Muscle of leg (tissue), 11 donors: ENCODE data around the gene AGAP1. TPM values are rescaled to one million over a fixed set of nuclear protein-coding genes. Genes with fewer than 3 reads are reported as not detected.

Source experiments
- DNase-seq: peaks from one replicate; pipeline ENCODE4 v3.0.0; 2013
- H3K27ac ChIP-seq: one replicate; pipeline ENCODE4 v1.5.1; 2013; ENCODE audit warnings: mild to moderate bottlenecking, low read length, control low read depth
- H3K27me3 ChIP-seq: one replicate; pipeline ENCODE4 v1.6.1; 2013; ENCODE audit warnings: low read length; ENCODE audit not compliant: control insufficient read depth, insufficient read depth
- H3K36me3 ChIP-seq: one replicate; pipeline ENCODE4 v1.6.1; 2013; ENCODE audit warnings: low read length; ENCODE audit not compliant: control insufficient read depth, insufficient read depth
- H3K4me1 ChIP-seq: one replicate; pipeline ENCODE4 v1.6.1; 2013; ENCODE audit warnings: low read length; ENCODE audit not compliant: control insufficient read depth, insufficient read depth
- H3K4me3 ChIP-seq: one replicate; pipeline ENCODE4 v1.5.1; 2013; ENCODE audit warnings: low read length, control low read depth
- H3K9me3 ChIP-seq: replicated peaks from 2 replicates; pipeline ENCODE4 v1.6.1; 2013; ENCODE audit warnings: low read depth, low read length; ENCODE audit not compliant: control insufficient read depth
- WGBS: methylation state at CpG from one replicate; pipeline ENCODE4 v1.1.5; 2013; ENCODE audit warnings: missing lambda C conversion rate; ENCODE audit not compliant: insufficient coverage; 5-methylcytosine and 5-hydroxymethylcytosine counted together
- polyA plus RNA-seq, 8 donors: library from polyadenylated mRNA; unstranded; fragments of 120-200 nt; gene quantifications; one replicate each; pipeline versions ENCODE4 v1.2.1 to v1.2.3, GENCODE V29; 2013; ENCODE audit warnings: inconsistent platforms in 1 of 8, low replicate concordance in 1 of 8; ENCODE audit not compliant: insufficient read length in 8 of 8, insufficient read depth in 1 of 8
- total RNA-seq: library from RNA; stranded (reverse); fragments of 120-200 nt; gene quantifications from one replicate; pipeline ENCODE4 v1.2.4, GENCODE V29; 2013

Gene AGAP1
- total and polyA plus RNA-seq, 9 donors = 19.1 to 32.0 (median 26.8) TPM

DNA sequence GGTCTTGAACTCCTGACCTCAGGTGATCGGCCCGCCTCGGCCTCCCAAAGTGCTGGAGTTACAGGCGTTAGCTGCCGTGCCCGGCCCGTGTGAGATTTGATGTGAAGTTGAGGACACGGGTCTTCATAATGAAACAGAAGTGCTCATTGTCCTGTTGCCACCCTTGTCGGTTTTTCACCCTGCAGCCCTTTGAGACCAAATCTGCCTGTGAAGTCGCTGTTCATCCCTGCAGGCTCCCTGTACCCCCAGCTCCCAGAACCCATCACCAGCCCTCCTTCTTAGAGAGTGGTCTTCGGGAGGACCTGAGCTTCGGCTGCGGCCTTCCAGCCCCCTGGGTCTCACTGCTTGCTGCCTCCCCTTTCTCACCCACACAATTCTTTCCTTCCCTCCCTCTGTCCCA, 349.1 kb downstream of the AGAP1 start:
- Histone ChIP-seq H3K36me3 (no peaks in the 10 kb centered on the region), H3K27me3 (no peaks in the 10 kb centered on the region), H3K4me3 (no peak overlapping the region), H3K4me1 (no peaks in the 10 kb centered on the region), H3K9me3 (no peaks in the 10 kb centered on the region), H3K27ac (no peak overlapping the region)
- no peak for DNase-seq
- 95% methylated on average over 9 of the region's 13 CpGs for WGBS

DNA sequence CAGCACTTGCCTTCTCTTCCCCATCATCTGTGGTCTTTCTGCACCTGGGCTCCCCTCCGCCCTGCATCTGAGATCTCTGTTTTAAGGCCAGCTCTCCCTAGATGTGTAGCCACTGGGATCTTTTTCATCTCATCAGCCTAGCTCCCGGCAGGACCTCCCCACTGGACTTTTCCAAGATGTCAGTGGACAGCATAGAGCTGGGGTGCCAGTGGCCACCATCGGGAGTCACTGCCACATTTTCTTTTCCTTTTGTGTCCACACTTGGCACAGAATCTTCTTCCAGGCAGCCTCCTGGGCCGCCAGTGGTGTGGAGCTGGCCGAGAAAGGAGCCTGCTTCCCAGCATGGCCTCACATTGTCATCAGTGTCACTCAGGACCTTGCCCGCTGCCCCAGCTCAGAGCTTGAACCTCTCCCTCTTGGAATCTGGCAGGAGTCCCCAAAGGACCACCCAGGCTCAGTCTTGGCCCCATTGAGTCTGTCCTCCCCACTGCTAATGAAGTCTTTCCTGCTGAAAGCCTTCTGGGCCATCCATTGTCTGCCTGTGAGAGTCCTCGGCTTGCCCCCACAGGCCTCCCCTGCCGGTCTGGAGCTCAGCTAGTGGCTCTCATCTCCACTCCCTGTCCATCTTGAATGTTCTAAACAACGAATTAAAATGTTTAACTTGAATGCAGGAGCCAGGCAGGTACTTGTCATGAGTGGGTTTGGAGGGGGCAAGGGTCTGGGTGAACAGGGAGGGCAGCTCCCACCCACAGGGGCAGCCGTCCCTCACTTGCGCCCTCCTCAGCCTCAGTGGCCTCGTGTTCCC, 349.9 kb downstream of the AGAP1 start:
- H3K27me3 ChIP-seq = no peaks in the 10 kb centered on the region
- no peak overlapping the region for H3K27ac ChIP-seq
- H3K9me3 ChIP-seq = no peaks in the 10 kb centered on the region
- DNase-seq = no peak
- H3K36me3 ChIP-seq = no peaks in the 10 kb centered on the region
- 81% methylated on average over 9 of the region's 12 CpGs for WGBS
- H3K4me1 ChIP-seq = no peaks in the 10 kb centered on the region
- H3K4me3 ChIP-seq = no peak overlapping the region

DNA sequence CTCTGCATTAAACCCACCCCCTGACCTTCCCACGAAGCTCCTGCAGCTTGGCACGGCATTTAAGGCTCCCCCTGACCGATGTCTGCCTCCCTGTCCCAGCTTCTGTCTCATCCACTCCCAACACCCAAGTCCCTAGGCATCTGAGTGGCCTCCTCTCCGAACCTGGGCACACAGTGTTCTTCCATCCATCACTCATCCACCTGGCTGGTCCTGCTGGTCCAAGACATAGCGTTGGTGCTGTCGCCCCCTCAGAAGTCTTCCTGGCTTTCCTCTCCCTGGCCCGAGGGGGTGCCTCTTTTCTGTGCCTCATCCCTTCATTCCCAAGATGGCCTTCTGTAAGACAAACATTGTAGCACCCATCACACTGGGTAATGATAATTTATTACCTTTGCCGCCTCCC, 350.7 kb downstream of the AGAP1 start:
- H3K27ac ChIP-seq = no peak overlapping the region
- no peaks in the 10 kb centered on the region for H3K36me3 ChIP-seq
- no peak overlapping the region for H3K4me3 ChIP-seq
- H3K9me3 ChIP-seq = no peaks in the 10 kb centered on the region
- WGBS = 97% methylated on average over 7 of the region's 8 CpGs
- no peaks in the 10 kb centered on the region for H3K4me1 ChIP-seq
- no peak for DNase-seq
- no peaks in the 10 kb centered on the region for H3K27me3 ChIP-seq

DNA sequence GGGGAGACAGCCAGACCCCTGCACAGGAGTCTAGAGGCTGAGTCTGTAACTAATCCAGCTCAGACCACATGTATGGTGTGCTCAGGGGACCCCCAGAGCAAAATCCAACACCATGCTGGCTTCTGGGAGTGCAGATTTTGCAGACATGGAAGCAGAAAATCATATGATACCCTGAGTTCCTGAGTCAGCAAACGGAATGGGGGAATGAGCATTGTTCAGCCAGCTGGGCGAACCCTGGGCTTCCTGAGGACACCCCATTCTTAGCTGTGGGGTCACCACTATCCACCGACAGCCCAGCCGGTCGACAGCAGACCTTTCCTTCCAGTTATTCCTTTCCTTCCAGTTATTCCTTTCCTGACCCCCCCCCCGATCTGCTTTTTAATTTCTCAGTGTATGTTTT, 351.4 kb downstream of the AGAP1 start:
- WGBS = 71% methylated on average over 2 of the region's 6 CpGs
- Histone ChIP-seq H3K4me1 (no peaks in the 10 kb centered on the region), H3K27me3 (no peaks in the 10 kb centered on the region), H3K27ac (no peak overlapping the region), H3K9me3 (no peaks in the 10 kb centered on the region), H3K4me3 (no peak overlapping the region), H3K36me3 (no peaks in the 10 kb centered on the region)
- no peak for DNase-seq

DNA sequence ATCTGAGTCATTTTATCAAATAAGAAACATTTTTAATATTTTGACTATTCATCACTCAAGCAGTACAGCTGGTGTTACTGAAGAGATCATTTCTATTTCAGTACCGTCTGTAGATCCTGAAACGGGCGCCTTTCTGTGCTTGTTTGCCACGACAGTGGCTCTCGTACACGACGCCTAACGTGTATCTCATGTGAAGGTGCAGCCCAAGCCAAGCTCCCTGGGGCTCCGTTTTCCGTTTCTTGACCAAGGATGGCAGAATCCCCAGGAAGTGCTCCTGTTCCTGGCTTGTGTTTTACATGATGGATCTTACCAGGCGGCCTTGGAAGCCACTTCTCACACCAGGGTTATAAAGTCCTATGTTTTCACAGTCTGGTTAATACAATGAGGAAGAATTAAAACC, 353.7 kb downstream of the AGAP1 start:
- Histone ChIP-seq H3K4me1 (no peaks in the 10 kb centered on the region), H3K36me3 (peaks cover 6% of the 10 kb centered on the region), H3K27me3 (no peaks in the 10 kb centered on the region), H3K27ac (no peak overlapping the region), H3K4me3 (no peak overlapping the region), H3K9me3 (no peaks in the 10 kb centered on the region)
- 91% methylated on average over 10 of the region's 11 CpGs for whole genome bisulfite sequencing
- DNase-seq = no peak

DNA sequence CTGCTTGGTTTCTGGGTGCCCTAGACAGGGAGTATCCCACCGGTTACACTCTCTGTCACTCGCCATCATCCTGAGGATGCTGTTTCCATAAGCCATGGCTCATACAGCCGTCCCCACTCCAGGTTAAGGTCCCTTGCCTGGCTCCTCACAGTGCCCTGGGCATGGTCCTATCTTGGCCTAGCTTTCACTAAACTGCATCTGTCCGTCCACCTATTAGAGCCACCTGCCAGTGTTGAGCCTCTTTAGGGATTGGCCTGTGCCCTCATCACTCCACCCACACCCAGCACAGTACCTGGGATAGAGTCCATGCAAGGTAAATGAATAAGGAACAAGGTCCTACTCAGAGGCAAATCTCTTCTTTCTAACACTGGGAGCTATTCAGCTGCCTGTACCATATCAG, 354.2 kb downstream of the AGAP1 start:
- Histone ChIP-seq H3K27me3 (no peaks in the 10 kb centered on the region), H3K27ac (no peak overlapping the region), H3K36me3 (peaks cover 6% of the 10 kb centered on the region), H3K9me3 (no peaks in the 10 kb centered on the region), H3K4me3 (no peak overlapping the region), H3K4me1 (no peaks in the 10 kb centered on the region)
- no peak for DNase-seq
- WGBS = 91% methylated on average over 3 of the region's 4 CpGs

DNA sequence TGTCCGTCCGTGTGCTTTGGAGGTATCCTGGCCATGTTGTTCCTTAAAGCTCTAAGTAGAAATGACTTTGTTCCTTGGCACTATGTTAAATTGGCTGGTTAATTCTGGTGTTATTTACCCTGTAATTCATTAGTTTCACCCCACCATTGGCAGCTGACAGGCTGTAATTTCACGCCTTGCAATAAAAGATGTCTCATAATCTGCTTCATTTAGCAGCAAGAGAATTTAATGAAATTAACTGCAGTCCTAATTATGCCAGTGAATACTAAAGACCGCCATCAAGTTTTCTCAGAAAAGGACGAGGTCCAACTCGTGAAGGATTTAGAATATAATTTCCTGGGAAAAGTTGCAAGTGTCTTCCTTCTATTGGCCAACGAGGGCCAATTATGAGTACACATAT, 355.1 kb downstream of the AGAP1 start:
- peaks cover 6% of the 10 kb centered on the region for H3K36me3 ChIP-seq
- 60% methylated on average over 2 of the region's 7 CpGs for WGBS
- DNase-seq = no peak
- no peak overlapping the region for H3K27ac ChIP-seq
- no peaks in the 10 kb centered on the region for H3K9me3 ChIP-seq
- H3K27me3 ChIP-seq = no peaks in the 10 kb centered on the region
- no peak overlapping the region for H3K4me3 ChIP-seq
- H3K4me1 ChIP-seq = no peaks in the 10 kb centered on the region

DNA sequence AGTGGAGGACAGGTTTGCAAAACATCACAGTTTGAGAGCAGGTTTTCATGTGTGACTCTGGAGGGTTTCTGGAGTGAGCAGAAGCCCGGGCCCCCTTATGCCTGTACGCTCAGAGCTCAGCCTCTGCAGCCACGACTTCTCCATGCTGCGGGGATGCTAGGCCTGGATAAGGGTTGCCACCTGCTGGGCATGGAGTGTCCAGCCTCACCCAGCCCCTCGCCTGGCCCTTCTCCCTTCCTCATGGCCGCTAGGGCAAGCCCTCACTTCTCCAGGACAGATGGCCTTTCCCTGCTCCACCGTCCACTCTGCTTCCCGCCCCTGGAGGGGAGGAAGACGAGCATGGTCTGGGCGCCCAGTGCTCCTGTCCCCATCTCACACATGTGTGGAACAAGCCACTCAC, 355.6 kb downstream of the AGAP1 start:
- Histone ChIP-seq H3K27ac (no peak overlapping the region), H3K4me3 (no peak overlapping the region), H3K9me3 (no peaks in the 10 kb centered on the region), H3K27me3 (no peaks in the 10 kb centered on the region), H3K36me3 (peaks cover 6% of the 10 kb centered on the region), H3K4me1 (no peaks in the 10 kb centered on the region)
- no peak for DNase-seq
- 85% methylated on average over 4 of the region's 10 CpGs for WGBS

DNA sequence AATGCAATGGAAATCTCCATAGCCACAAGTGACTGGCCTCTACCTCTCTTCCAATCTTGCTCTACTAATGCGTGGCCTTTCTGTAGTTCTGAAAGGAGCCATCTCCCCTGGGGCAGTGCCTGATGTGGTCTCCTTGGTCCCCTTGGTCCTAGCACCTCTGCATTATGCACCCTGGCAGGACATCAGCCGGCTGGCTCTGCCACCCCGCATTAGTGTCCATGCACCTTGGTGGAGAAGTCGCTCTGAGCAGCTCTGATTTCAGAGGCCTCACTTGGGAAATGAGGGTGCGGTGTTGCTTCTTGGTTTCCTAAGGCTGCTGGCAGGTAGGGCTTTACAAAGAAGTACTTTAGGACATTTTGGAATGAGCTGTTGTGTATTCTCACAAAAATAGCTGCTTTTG, 356.4 kb downstream of the AGAP1 start:
- DNase-seq = no peak
- WGBS = 67% methylated on average over 3 of the region's 5 CpGs
- Histone ChIP-seq H3K4me1 (no peaks in the 10 kb centered on the region), H3K36me3 (peaks cover 6% of the 10 kb centered on the region), H3K27me3 (no peaks in the 10 kb centered on the region), H3K9me3 (no peaks in the 10 kb centered on the region), H3K27ac (no peak overlapping the region), H3K4me3 (no peak overlapping the region)

DNA sequence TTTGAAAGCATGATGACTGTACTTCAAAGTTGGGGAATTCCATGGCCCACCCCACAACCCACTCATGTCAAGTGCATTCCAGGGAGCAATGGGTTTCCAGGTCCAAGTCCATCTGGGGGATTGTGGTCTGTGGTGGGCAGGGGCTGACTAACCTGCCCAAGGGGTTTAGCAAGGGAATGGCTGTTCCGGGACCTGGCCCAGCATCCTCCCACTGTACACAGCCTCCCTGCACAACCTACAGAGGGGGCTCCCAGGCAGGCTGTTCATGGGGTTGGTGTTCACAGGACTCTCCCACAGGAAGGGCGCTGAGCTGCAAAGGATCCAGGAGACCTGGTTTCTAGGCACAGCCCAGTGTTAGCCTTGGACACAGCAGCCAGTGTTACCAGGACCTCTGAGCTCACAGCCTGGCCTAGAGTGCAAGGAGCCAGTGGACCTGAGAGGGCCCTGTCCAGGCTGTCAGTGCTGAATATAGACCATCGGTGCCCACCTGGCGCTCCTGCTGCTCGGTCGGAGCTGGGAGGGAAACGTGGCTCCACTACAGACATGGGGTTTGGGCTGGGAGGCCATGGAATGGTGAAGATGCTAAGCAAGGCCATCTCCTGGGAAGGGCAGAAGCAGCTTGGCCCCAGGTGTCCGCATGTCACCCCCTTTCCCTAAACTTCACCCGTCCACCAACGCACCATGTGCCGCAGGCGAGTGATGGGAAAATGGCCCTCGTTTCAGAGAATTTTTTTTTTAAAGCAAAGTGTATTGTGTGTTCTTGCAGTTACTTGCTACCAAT, 357.1 kb downstream of the AGAP1 start:
- no peak for DNase-seq
- Histone ChIP-seq H3K4me1 (no peaks in the 10 kb centered on the region), H3K9me3 (no peaks in the 10 kb centered on the region), H3K27ac (no peak overlapping the region), H3K27me3 (no peaks in the 10 kb centered on the region), H3K4me3 (no peak overlapping the region), H3K36me3 (peaks cover 6% of the 10 kb centered on the region)
- 94% methylated on average over 4 of the region's 13 CpGs for WGBS
